ENCODE results near the gene RNF115. TPM values are rescaled to one million over a fixed set of nuclear protein-coding genes. Genes with fewer than 3 reads are reported as not detected.
"Not testable (repeated sequence)": the region's sequence is repeated elsewhere in the genome, so short reads cannot be mapped to it uniquely, and the experiment has no call there.

RNF115 gene
- total and polyA plus RNA-seq, 2 donors (not counting 1 experiment from before 2014, with no cell fraction given): 4.6 to 19.8 TPM

GRCh38 chr1:145719230-145720079, 104.4 kb downstream of the RNF115 start, which contains the start of gene CD160:
TSS of gene CD160 (plus strand) at chr1:145719499. CDS start at chr1:145728328, 8,829 bp downstream.
- POLR2A ChIA-PET: interaction anchor here (0.7 kb wide), 1 partner anchor 272 kb away, joined by 8 read pairs; no protein-coding TSS in a partner anchor
- Histone ChIP-seq H3K9me3 (ENCODE audit: control extremely low read depth in 1 of 3, control insufficient read depth in 2 of 3, insufficient read depth in 1 of 3, low read length in 2 of 3) (peaks cover 0 to 4% (median 0%) of the 10 kb centered on the region in 3 donors), H3K27me3 (replicated peaks in 1 of 4; ENCODE audit: control extremely low read depth in 1 of 4, control insufficient read depth in 3 of 4, insufficient read depth in 4 of 4, low read length in 3 of 4) (peaks cover 0 to 19% (median 9%) of the 10 kb centered on the region in 4 experiments), H2AFZ (ENCODE audit: insufficient read depth, low read depth, low read length, poor library complexity, severe bottlenecking) (no peak within 1 kb of the TSS), H3K4me2 (replicated peaks; ENCODE audit: low read depth, low read length, poor library complexity, severe bottlenecking) (no peak within 1 kb of the TSS), H3K79me2 (ENCODE audit: control insufficient read depth, insufficient read depth, low read length) (no peaks in the 10 kb centered on the region), H3K27ac (ENCODE audit: low read length in 2 of 2) (no peak within 1 kb of the TSS), H3K4me3 (ENCODE audit: control extremely low read depth in 1 of 5, extremely low read depth in 1 of 5, insufficient read depth in 1 of 5, low read depth in 2 of 5, low read length in 4 of 5) (no peak within 1 kb of the TSS), H3K9ac (ENCODE audit: low read length) (no peak within 1 kb of the TSS), H3K4me1 (ENCODE audit: control insufficient read depth in 2 of 2, insufficient read depth in 2 of 2, low read length in 2 of 2) (peaks cover 10% of the 10 kb centered on the region in 2 donors), H3K36me3 (replicated peaks in 1 of 2; ENCODE audit: control extremely low read depth in 1 of 2, control insufficient read depth in 1 of 2, extremely low read depth in 1 of 2, insufficient read depth in 2 of 2, low read length in 1 of 2) (no peaks in the 10 kb centered on the region), H4K20me1 (ENCODE audit: control insufficient read depth, insufficient read depth, low read length, poor library complexity, severe bottlenecking) (no peaks in the 10 kb centered on the region)
- CTCF ChIA-PET: interaction anchor here (1.0 to 1.5 kb wide), 4 partner anchors 8 to 37 kb away, joined by 3 to 7 read pairs (median 3); no protein-coding TSS in a partner anchor
- no peaks in the 10 kb centered on the region for H3K9me3 Mint-ChIP-seq (ENCODE audit: insufficient read depth)
- peaks cover 20% of the 10 kb centered on the region for H3K27me3 Mint-ChIP-seq
- 87% methylated on average over 6 of the region's 12 CpGs for WGBS (ENCODE audit: insufficient coverage)
- DNase-seq (no peak), ATAC-seq (ENCODE audit: low read depth) (no peak)
- peaks cover 9% of the 10 kb centered on the region for H3K4me1 Mint-ChIP-seq
- H3K27ac Mint-ChIP-seq: no peak within 1 kb of the TSS
- no peak for TF ChIP-seq EZH2 (IDR thresholded peaks at IDR 0.05; ENCODE audit: borderline replicate concordance, insufficient read depth, low read depth, low read length, poor library complexity, severe bottlenecking)
- TF ChIP-seq CTCF (IDR thresholded peaks at IDR 0.05): no peak
- intact Hi-C loops (cut with micrococcal nuclease): no loop called here
- no peak within 1 kb of the TSS for H3K4me3 Mint-ChIP-seq

GRCh38 chr1:145718465-145718864, 105.4 kb downstream of the RNF115 start:
- H3K4me3 Mint-ChIP-seq; H3K9ac ChIP-seq (ENCODE audit: low read length); H2AFZ ChIP-seq (ENCODE audit: insufficient read depth, low read depth, low read length, poor library complexity, severe bottlenecking); H3K27ac ChIP-seq (ENCODE audit: low read length in 2 of 2); H3K4me3 ChIP-seq (ENCODE audit: control extremely low read depth in 1 of 5, extremely low read depth in 1 of 5, insufficient read depth in 1 of 5, low read depth in 2 of 5, low read length in 4 of 5); H3K27ac Mint-ChIP-seq; DNase-seq; H3K36me3 ChIP-seq (replicated peaks in 1 of 2; ENCODE audit: control extremely low read depth in 1 of 2, control insufficient read depth in 1 of 2, extremely low read depth in 1 of 2, insufficient read depth in 2 of 2, low read length in 1 of 2); H4K20me1 ChIP-seq (ENCODE audit: control insufficient read depth, insufficient read depth, low read length, poor library complexity, severe bottlenecking); H3K79me2 ChIP-seq (ENCODE audit: control insufficient read depth, insufficient read depth, low read length); CTCF ChIA-PET; intact Hi-C loops (cut with micrococcal nuclease); H3K9me3 Mint-ChIP-seq (ENCODE audit: insufficient read depth); H3K9me3 ChIP-seq (ENCODE audit: control extremely low read depth in 1 of 3, control insufficient read depth in 2 of 3, insufficient read depth in 1 of 3, low read length in 2 of 3); H3K4me1 Mint-ChIP-seq; ATAC-seq (ENCODE audit: low read depth); H3K4me2 ChIP-seq (replicated peaks; ENCODE audit: low read depth, low read length, poor library complexity, severe bottlenecking): not testable (repeated sequence)
- peaks cover 20% of the 10 kb centered on the region for H3K27me3 Mint-ChIP-seq
- POLR2A ChIA-PET: interaction anchor here (0.7 kb wide), 1 partner anchor 273 kb away, joined by 8 read pairs; no protein-coding TSS in a partner anchor
- 82% methylated on average over 3 of the region's 5 CpGs for WGBS (ENCODE audit: insufficient coverage)
- H3K4me1 ChIP-seq (ENCODE audit: control insufficient read depth in 2 of 2, insufficient read depth in 2 of 2, low read length in 2 of 2): peaks cover 10% of the 10 kb centered on the region in 2 donors
- H3K27me3 ChIP-seq (replicated peaks in 1 of 4; ENCODE audit: control extremely low read depth in 1 of 4, control insufficient read depth in 3 of 4, insufficient read depth in 4 of 4, low read length in 3 of 4): peaks cover 0 to 19% (median 9%) of the 10 kb centered on the region in 4 experiments
